ENCODE results near the gene IPPK.

IPPK gene

DNA sequence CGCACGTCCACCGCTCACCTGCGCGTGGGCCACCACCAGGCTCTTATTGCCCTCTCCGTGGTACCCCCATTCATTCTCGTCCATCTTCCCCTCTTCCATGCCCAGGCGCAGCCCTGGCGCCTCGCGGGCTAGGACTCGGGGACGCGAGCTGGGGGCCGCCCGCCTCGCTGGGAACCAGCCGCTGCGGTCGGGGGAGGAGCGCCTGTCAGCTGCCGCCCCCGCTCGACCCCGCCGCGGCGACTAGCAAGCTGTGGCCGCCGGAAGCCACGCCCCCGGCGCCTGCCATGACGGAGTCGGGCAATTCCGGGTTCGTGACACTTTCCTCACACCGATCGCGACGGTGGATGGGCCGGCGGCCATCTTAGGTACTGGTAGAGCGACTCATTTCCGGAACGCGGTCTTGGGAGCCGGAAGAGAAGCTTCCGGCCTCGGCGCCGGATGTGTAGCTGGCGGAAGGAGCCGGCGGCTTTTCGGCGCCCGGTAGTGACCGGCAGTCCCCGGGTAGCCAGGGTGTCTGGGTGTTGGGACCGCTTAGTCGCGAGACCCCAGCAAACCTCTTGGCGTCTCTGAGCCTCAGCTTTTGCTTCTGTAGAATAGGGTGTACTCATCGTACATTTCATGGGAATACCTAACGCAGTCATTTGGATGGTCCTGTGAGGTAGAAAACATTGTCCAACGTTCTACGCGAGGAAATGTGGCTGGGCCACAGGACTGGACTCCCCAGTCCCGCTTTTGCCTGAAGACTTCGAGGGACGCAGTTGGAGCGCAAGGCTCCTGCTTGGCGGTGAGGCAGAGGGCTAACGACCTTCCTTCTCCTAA lies at the start of gene IPPK:
Gene IPPK (minus strand): TSS at position 242 of the 819 bp plus-strand sequence. CDS start 143 bp downstream, at position 99.
- peak; percentile 96 for DNase-seq (ENCODE audit: low read depth)
- in situ Hi-C loops (cut with HindIII; ENCODE audit: low sequenced_read_pairs) = no loop called here
- H3K4me3 ChIP-seq (ENCODE audit: low read depth, low read length) = peak within 1 kb of the TSS; percentile 94
- TF ChIP-seq, protein P1, sequence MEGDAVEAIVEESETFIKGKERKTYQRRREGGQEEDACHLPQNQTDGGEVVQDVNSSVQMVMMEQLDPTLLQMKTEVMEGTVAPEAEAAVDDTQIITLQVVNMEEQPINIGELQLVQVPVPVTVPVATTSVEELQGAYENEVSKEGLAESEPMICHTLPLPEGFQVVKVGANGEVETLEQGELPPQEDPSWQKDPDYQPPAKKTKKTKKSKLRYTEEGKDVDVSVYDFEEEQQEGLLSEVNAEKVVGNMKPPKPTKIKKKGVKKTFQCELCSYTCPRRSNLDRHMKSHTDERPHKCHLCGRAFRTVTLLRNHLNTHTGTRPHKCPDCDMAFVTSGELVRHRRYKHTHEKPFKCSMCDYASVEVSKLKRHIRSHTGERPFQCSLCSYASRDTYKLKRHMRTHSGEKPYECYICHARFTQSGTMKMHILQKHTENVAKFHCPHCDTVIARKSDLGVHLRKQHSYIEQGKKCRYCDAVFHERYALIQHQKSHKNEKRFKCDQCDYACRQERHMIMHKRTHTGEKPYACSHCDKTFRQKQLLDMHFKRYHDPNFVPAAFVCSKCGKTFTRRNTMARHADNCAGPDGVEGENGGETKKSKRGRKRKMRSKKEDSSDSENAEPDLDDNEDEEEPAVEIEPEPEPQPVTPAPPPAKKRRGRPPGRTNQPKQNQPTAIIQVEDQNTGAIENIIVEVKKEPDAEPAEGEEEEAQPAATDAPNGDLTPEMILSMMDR (IDR thresholded peaks at IDR 0.05; ENCODE audit: low read depth, low read length, missing control alignments) = no peak

DNA sequence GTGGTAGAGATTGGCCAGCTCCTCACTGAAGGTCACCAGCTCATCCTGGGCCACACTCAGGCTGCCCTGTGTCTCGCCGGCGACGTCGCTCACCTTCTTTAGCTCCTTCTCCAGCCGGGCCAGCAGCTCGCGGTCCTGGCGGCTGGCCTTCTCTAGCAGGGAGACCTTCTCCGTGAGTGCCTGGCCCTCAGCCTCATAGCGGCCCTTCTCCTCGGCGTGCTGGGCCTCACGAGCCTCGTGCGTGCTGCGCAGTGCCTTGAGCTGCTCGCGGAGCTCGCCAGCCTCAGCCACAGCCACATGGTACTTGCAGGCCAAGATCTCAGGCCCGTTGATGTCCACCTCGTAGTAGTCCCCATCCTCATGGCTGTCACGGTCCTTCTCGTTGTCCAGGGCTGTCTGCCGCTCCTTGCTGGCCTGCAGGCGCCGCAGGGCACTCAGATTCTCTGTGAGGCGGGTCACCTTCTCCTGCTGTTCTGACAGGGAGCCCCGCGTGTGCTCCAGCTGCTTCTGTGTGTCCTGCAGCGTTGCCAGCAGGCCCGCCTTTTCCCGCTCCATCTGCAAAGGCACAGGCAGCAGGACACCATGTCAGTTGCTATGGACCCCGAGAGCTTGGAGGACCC lies 49.2 kb upstream of the IPPK start:
- in situ Hi-C loops (cut with HindIII; ENCODE audit: low sequenced_read_pairs) = no loop called here
- no peak for DNase-seq (ENCODE audit: low read depth)
- TF ChIP-seq, protein P1 (IDR thresholded peaks at IDR 0.05; ENCODE audit: low read depth, low read length, missing control alignments) = no peak
- no peak overlapping the region for H3K4me3 ChIP-seq (ENCODE audit: low read depth, low read length)

DNA sequence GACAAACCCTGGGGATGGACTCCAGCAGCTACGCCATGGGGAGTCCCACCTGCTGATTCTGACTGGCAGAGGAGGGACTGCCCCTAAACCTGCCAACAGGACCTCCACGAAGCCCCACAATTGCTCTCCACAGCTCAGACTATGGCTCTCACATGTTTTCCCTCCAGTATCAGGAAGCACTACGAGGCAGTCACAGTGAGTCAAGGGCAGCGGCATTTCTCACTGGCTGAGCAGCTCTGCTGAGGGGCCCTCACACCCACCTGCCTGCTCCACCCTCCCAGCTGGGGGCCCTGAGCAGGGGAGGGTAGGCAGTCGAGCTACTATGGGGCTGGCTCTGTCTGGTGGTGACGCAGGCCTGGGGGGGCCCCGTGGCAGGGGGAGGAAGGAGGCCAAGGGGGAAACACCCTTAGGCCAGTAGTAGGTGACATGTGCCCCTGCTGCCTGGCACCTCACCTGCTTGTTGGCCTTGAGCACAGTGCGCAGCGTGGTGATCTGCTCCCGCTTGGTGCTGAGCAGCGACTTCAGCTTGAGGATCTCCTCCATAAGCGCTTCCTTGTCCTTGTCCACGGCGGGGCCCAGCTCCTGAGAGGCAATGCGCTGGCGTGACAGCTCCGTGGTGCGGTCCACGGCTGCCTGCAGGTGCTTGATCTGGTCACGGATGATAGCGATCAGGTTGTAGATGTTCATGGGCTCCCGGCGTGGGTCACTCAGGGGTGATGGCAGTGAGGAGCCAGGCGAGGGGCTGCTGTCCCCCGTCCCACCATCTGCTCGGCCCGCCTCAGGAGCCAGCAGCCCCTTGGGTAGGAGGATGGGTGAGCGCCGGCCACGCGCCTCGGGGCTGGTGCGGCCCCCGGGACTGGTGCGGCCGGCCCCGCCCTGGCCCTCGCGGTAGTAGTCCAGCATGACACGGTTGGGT lies 48.4 kb upstream of the IPPK start:
- no peak for DNase-seq (ENCODE audit: low read depth)
- in situ Hi-C loops (cut with HindIII; ENCODE audit: low sequenced_read_pairs) = no loop called here
- TF ChIP-seq, protein P1 (IDR thresholded peaks at IDR 0.05; ENCODE audit: low read depth, low read length, missing control alignments) = no peak
- no peak overlapping the region for H3K4me3 ChIP-seq (ENCODE audit: low read depth, low read length)

DNA sequence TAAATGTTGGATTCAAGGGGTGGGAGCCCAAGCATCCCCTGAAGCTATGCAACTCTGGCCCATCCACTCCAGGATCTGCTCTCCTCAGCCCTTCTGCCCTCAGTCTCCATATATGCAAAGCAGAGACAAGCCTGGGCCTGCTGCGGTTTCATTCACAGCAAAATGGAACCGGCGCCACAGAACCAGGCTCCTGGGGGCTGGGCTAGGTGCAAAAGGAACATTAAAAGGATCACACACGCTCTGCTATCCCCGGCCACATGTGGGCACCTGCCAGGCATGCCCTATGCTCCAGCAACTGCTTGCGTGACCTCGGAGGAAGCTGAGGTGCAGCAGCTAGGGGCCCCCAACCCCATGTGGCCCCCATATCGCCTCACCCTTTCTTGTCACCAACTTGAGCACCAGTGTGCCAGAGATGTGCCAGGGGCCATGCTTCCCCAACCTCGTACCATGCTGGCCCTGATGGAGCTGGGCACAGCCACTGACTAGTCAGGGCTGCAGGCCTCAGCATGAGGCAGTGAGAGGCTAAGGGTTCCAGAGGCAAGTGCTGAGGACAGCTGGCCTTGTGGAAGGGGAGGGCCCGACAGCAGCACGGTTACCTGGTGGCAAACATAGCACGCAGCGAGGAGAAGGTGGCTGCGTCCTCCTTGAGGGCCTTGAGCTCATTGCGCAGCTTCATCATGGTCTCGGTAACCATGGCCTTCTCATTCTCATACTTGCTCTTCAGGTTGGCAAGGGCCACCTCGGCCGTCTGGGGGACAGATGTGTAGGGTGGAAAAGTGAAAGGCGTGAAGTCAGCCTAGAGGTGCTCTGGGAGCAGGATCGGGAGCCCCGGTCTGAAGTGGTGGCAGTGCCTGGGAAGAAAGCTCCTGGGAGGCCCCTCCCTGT lies 47.5 kb upstream of the IPPK start:
- in situ Hi-C loops (cut with HindIII; ENCODE audit: low sequenced_read_pairs) = no loop called here
- no peak overlapping the region for H3K4me3 ChIP-seq (ENCODE audit: low read depth, low read length)
- TF ChIP-seq, protein P1 (IDR thresholded peaks at IDR 0.05; ENCODE audit: low read depth, low read length, missing control alignments) = no peak
- DNase-seq (ENCODE audit: low read depth) = no peak

- H3K4me3 ChIP-seq (ENCODE audit: low read depth, low read length) = no peak overlapping the region
- no peak for DNase-seq (ENCODE audit: low read depth)
- TF ChIP-seq, protein P1 (IDR thresholded peaks at IDR 0.05; ENCODE audit: low read depth, low read length, missing control alignments) = peak; percentile 91
- in situ Hi-C loops (cut with HindIII; ENCODE audit: low sequenced_read_pairs) = no loop called here
Measured at GRCh38 chr9:92716557-92716956, 46.6 kb upstream of the IPPK start.

Measured in astrocyte of the cerebellum (primary cell).